HEK293 (cell line): ENCODE measurements around the gene UBAC2.

Experiments
- CTCF ChIA-PET: fragments of 350-600 bp; formaldehyde crosslinking; extraction: SDS; loops from one replicate; lab custom pipeline; 2021; ENCODE audit warnings: antibody characterized with exemption; lab: Yijun Ruan, JAX
- POLR2A ChIA-PET: fragments of 300-600 bp; formaldehyde crosslinking; extraction: SDS; loops from one replicate; lab custom pipeline; 2020; ENCODE audit warnings: antibody characterized with exemption, inconsistent platforms; lab: Yijun Ruan, JAX
- H3K27ac ChIP-seq: fragments of 200-500 bp; sonication (Bioruptor generic); 2 replicates; pipeline ENCODE4 v1.5.1; 2014; ENCODE audit warnings: low read depth, low read length, control low read depth, inconsistent platforms; ENCODE audit errors: extremely low read depth
- H3K36me3 ChIP-seq, 2 experiments: fragments of 200-500 bp in 1 of 2; sonication (Bioruptor generic) in 1 of 2; 1 replicate in 1 of 2; 2 replicates in 1 of 2; pipeline ENCODE4 v1.5.1; 2014 to 2017; ENCODE audit warnings: inconsistent platforms in 2 of 2, low read length in 2 of 2; ENCODE audit not compliant: control insufficient read depth in 2 of 2, insufficient read depth in 1 of 2
- H3K4me1 ChIP-seq: fragments of 200-500 bp; sonication (Bioruptor generic); 2 replicates; pipeline ENCODE4 v1.5.1; 2014; ENCODE audit warnings: mild to moderate bottlenecking, low read length, inconsistent platforms; ENCODE audit not compliant: control insufficient read depth, insufficient read depth
- H3K4me3 ChIP-seq: 2 replicates; pipeline ENCODE4 v1.5.1; 2011; ENCODE audit warnings: low read depth, mild to moderate bottlenecking, control low read depth, low read length, moderate library complexity
- H3K9me3 ChIP-seq: fragments of 200-500 bp; sonication (Bioruptor generic); 2 replicates; pipeline ENCODE4 v1.5.1; 2014; ENCODE audit warnings: low read depth, low read length, inconsistent platforms; ENCODE audit not compliant: control insufficient read depth, insufficient read depth
- KLF10 ChIP-seq: fragments of 450-650 bp; IDR thresholded peaks from 2 replicates; pipeline ENCODE4 v1.5.1; 2018; ENCODE audit warnings: missing biosample characterization, mild to moderate bottlenecking, missing genetic modification characterization
- KLF16 ChIP-seq: fragments of 450-650 bp; formaldehyde crosslinking; IDR thresholded peaks from 2 replicates; pipeline ENCODE4 v1.5.1; 2017; ENCODE audit warnings: missing biosample characterization, missing genetic modification characterization
- MYNN ChIP-seq: fragments of 450-650 bp; formaldehyde crosslinking; IDR thresholded peaks from 2 replicates; pipeline ENCODE4 v1.5.1; 2016; ENCODE audit warnings: missing biosample characterization, missing genetic modification characterization, borderline replicate concordance
- OVOL3 ChIP-seq: fragments of 450-650 bp; formaldehyde crosslinking; IDR thresholded peaks from 2 replicates; pipeline ENCODE4 v1.5.1; 2016; ENCODE audit warnings: missing biosample characterization, missing genetic modification characterization
- ZBTB20 ChIP-seq: fragments of 450-650 bp; formaldehyde crosslinking; IDR thresholded peaks from 2 replicates; pipeline ENCODE4 v1.5.1; 2016; ENCODE audit warnings: missing biosample characterization, missing genetic modification characterization
- ZBTB48 ChIP-seq: fragments of 450-650 bp; formaldehyde crosslinking; IDR thresholded peaks from 2 replicates; pipeline ENCODE4 v1.5.1; 2016; ENCODE audit warnings: missing biosample characterization, missing genetic modification characterization
- ZNF174 ChIP-seq: fragments of 450-650 bp; formaldehyde crosslinking; IDR thresholded peaks from 2 replicates; pipeline ENCODE4 v1.5.0; 2017; ENCODE audit warnings: missing biosample characterization, mild to moderate bottlenecking, missing genetic modification characterization
- ZNF19 ChIP-seq: fragments of 450-650 bp; formaldehyde crosslinking; IDR thresholded peaks from 2 replicates; pipeline ENCODE4; 2016; ENCODE audit warnings: missing biosample characterization, missing genetic modification characterization, low read depth
- ZNF23 ChIP-seq: fragments of 450-650 bp; formaldehyde crosslinking; IDR thresholded peaks from 2 replicates; pipeline ENCODE4 v1.5.1; 2016; ENCODE audit warnings: missing biosample characterization, missing genetic modification characterization, borderline replicate concordance
- ZNF292 ChIP-seq: fragments of 450-650 bp; formaldehyde crosslinking; IDR thresholded peaks from 2 replicates; pipeline ENCODE4 v1.5.1; 2016; ENCODE audit warnings: low read depth, missing biosample characterization, missing genetic modification characterization, borderline replicate concordance
- ZNF311 ChIP-seq: fragments of 450-650 bp; formaldehyde crosslinking; IDR thresholded peaks from 2 replicates; pipeline ENCODE4 v1.5.1; 2017; ENCODE audit warnings: missing biosample characterization, missing genetic modification characterization, borderline replicate concordance
- ZNF341 ChIP-seq: fragments of 450-650 bp; formaldehyde crosslinking; IDR thresholded peaks from 2 replicates; pipeline ENCODE4; 2016; ENCODE audit warnings: low read depth, missing biosample characterization, missing genetic modification characterization
- ZNF48 ChIP-seq: fragments of 450-650 bp; formaldehyde crosslinking; IDR thresholded peaks from 2 replicates; pipeline ENCODE4 v1.5.1; 2016; ENCODE audit warnings: missing biosample characterization, missing genetic modification characterization
- ZNF510 ChIP-seq: fragments of 450-650 bp; formaldehyde crosslinking; IDR thresholded peaks from 2 replicates; pipeline ENCODE4 v1.5.1; 2018; ENCODE audit warnings: mild to moderate bottlenecking, missing genetic modification characterization, missing biosample characterization; ENCODE audit not compliant: insufficient replicate concordance
- ZNF530 ChIP-seq: fragments of 450-650 bp; formaldehyde crosslinking; IDR thresholded peaks from 2 replicates; pipeline ENCODE4 v1.5.1; 2016; ENCODE audit warnings: low read depth, missing biosample characterization, missing genetic modification characterization
- ZNF548 ChIP-seq: fragments of 450-650 bp; formaldehyde crosslinking; IDR thresholded peaks from 2 replicates; pipeline ENCODE4 v1.5.1; 2016; ENCODE audit warnings: missing biosample characterization, missing genetic modification characterization
- ZNF580 ChIP-seq: fragments of 450-650 bp; formaldehyde crosslinking; IDR thresholded peaks from 2 replicates; pipeline ENCODE4 v1.5.1; 2016; ENCODE audit warnings: missing biosample characterization, missing genetic modification characterization
- ZNF624 ChIP-seq: fragments of 450-650 bp; formaldehyde crosslinking; IDR thresholded peaks from 2 replicates; pipeline ENCODE4 v1.5.1; 2017; ENCODE audit warnings: missing biosample characterization, missing genetic modification characterization
- ZNF658 ChIP-seq: fragments of 450-650 bp; formaldehyde crosslinking; IDR thresholded peaks from 2 replicates; pipeline ENCODE4; 2016; ENCODE audit warnings: missing biosample characterization, missing genetic modification characterization
- ZSCAN18 ChIP-seq: fragments of 450-650 bp; formaldehyde crosslinking; IDR thresholded peaks from 2 replicates; pipeline ENCODE4 v1.5.1; 2016; ENCODE audit warnings: missing biosample characterization, missing genetic modification characterization
- ZSCAN30 ChIP-seq: fragments of 450-650 bp; IDR thresholded peaks from 2 replicates; pipeline ENCODE4 v1.5.1; 2018; ENCODE audit warnings: missing biosample characterization, mild to moderate bottlenecking, missing genetic modification characterization, moderate library complexity
- TF ChIP-seq, protein P1 (sequence below): fragments of 450-650 bp; formaldehyde crosslinking; IDR thresholded peaks from 2 replicates; pipeline ENCODE4 v1.5.1; 2017; ENCODE audit warnings: missing biosample characterization, missing genetic modification characterization

UBAC2 gene

GRCh38 chr13:99182439-99182838 lies 18.2 kb upstream of the UBAC2 start (continued):
- TF ChIP-seq ZSCAN18 (tag by site-specific recombination) = no peak
- TF ChIP-seq ZNF292 (tag by site-specific recombination) = no peak
- TF ChIP-seq ZNF341 = no peak
- no peak for TF ChIP-seq KLF10 (tag by site-specific recombination)
- TF ChIP-seq ZBTB48 (tag by site-specific recombination) = no peak
- TF ChIP-seq, protein P1, sequence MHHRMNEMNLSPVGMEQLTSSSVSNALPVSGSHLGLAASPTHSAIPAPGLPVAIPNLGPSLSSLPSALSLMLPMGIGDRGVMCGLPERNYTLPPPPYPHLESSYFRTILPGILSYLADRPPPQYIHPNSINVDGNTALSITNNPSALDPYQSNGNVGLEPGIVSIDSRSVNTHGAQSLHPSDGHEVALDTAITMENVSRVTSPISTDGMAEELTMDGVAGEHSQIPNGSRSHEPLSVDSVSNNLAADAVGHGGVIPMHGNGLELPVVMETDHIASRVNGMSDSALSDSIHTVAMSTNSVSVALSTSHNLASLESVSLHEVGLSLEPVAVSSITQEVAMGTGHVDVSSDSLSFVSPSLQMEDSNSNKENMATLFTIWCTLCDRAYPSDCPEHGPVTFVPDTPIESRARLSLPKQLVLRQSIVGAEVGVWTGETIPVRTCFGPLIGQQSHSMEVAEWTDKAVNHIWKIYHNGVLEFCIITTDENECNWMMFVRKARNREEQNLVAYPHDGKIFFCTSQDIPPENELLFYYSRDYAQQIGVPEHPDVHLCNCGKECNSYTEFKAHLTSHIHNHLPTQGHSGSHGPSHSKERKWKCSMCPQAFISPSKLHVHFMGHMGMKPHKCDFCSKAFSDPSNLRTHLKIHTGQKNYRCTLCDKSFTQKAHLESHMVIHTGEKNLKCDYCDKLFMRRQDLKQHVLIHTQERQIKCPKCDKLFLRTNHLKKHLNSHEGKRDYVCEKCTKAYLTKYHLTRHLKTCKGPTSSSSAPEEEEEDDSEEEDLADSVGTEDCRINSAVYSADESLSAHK (tag by site-specific recombination) = no peak
- no peak for TF ChIP-seq OVOL3 (tag by site-specific recombination)
- no peak for TF ChIP-seq ZNF658
- no peak for TF ChIP-seq ZNF23
- TF ChIP-seq ZNF530 (tag by site-specific recombination) = no peak
- TF ChIP-seq ZNF548 (tag by site-specific recombination) = no peak
- TF ChIP-seq ZNF311 (tag by site-specific recombination) = no peak
- TF ChIP-seq KLF16 (tag by site-specific recombination) = no peak

- H3K36me3 ChIP-seq = no peaks in the 10 kb centered on the region
- H3K4me3 ChIP-seq = no peak overlapping the region
- no peaks in the 10 kb centered on the region for H3K9me3 ChIP-seq
- CTCF ChIA-PET = interaction anchor here (1.4 to 2.1 kb wide), 3 partner anchors 9 to 251 kb away, joined by 3 to 14 read pairs (median 8); no protein-coding TSS in a partner anchor
- H3K27ac ChIP-seq = no peak overlapping the region
- no peak for TF ChIP-seq ZNF19 (tag by site-specific recombination)
- TF ChIP-seq ZNF174 (tag by site-specific recombination) = no peak
- TF ChIP-seq ZSCAN30 (tag by site-specific recombination) = no peak
- TF ChIP-seq ZNF510 (tag by site-specific recombination) = no peak
- TF ChIP-seq ZNF624 (tag by site-specific recombination) = no peak
- no peak for TF ChIP-seq MYNN (tag by site-specific recombination)
- no peak for TF ChIP-seq ZNF580 (tag by site-specific recombination)
- TF ChIP-seq ZNF48 (tag by site-specific recombination) = no peak
- no peak for TF ChIP-seq ZBTB20
- POLR2A ChIA-PET = no interaction called here
- H3K4me1 ChIP-seq = no peaks in the 10 kb centered on the region
Measured at GRCh38 chr13:99185606-99186005, 15.0 kb upstream of the UBAC2 start.
